HFFc6 (cell line): Measurements from ENCODE around the gene HEMK1. TPM values are rescaled to one million over a fixed set of nuclear protein-coding genes. Genes with fewer than 3 reads are reported as not detected.
A peak's percentile ranks its signal among the peaks of the same experiment; 100 is the strongest.

Experiments used
- DNase-seq: peaks from one replicate; pipeline ENCODE4 v3.0.0-alpha.2; 2018
- H3K27ac Mint-ChIP-seq: 2 replicates; pipeline ENCODE4 v1.8.0; 2020; ENCODE audit warnings: mild to moderate bottlenecking, mixed read lengths
- H3K27me3 Mint-ChIP-seq: 2 replicates; pipeline ENCODE4 v1.8.0; 2021; ENCODE audit warnings: mild to moderate bottlenecking, moderate library complexity, mixed read lengths; ENCODE audit not compliant: insufficient read depth
- H3K36me3 Mint-ChIP-seq: 2 replicates; pipeline ENCODE4 v1.8.0; 2021; ENCODE audit warnings: low read depth, mixed read lengths
- H3K4me1 Mint-ChIP-seq: 2 replicates; pipeline ENCODE4 v1.8.0; 2020; ENCODE audit warnings: low read depth, mixed read lengths
- H3K4me3 Mint-ChIP-seq: 2 replicates; pipeline ENCODE4 v1.8.0; 2020; ENCODE audit warnings: mild to moderate bottlenecking, moderate library complexity, mixed read lengths
- H3K9me3 Mint-ChIP-seq: 2 replicates; pipeline ENCODE4 v1.8.0; 2020; ENCODE audit warnings: mild to moderate bottlenecking, mixed read lengths
- CTCF ChIP-seq: fragments of 200-600 bp; sonication (generic); IDR thresholded peaks from 2 replicates; pipeline ENCODE4 v1.5.0; 2021; ENCODE audit warnings: antibody characterized with exemption, mild to moderate bottlenecking
- total RNA-seq, 6 experiments: library from RNA; stranded (reverse); fragmentation: NEBNext Ultra II Directional; extraction: Animal tissue kit (Norgen Biotek cat#: 25700); gene quantifications; 2 replicates in 1 of 6; 3 replicates in 5 of 6; pipeline ENCODE4 v1.2.3, GENCODE V29; 2021

The HEMK1 gene
- total RNA-seq, 6 experiments from 2014 or later = 17.9 to 20.7 (median 19.2) TPM

- Mint-ChIP-seq H3K27me3 (peaks cover 49% of the 10 kb centered on the region), H3K4me1 (peaks cover 5% of the 10 kb centered on the region; the same call in 1 of the 2 replicates), H3K27ac (no peak overlapping the region), H3K36me3 (no peaks in the 10 kb centered on the region), H3K9me3 (no peaks in the 10 kb centered on the region), H3K4me3 (no peak overlapping the region)
- DNase-seq = no peak
- no peak for TF ChIP-seq CTCF
These were observed 44.0 kb upstream of the HEMK1 start for GRCh38 chr3:50525191-50525910.

- peaks cover 45% of the 10 kb centered on the region for H3K27me3 Mint-ChIP-seq
- no peak for TF ChIP-seq CTCF
- no peak overlapping the region for H3K27ac Mint-ChIP-seq
- DNase-seq = peak; percentile 21
- H3K36me3 Mint-ChIP-seq = no peaks in the 10 kb centered on the region
- H3K4me3 Mint-ChIP-seq = no peak overlapping the region
- H3K4me1 Mint-ChIP-seq = peaks cover 5% of the 10 kb centered on the region; the same call in 1 of the 2 replicates
- no peaks in the 10 kb centered on the region for H3K9me3 Mint-ChIP-seq
These were observed 43.3 kb upstream of the HEMK1 start for GRCh38 chr3:50525987-50526386.

- DNase-seq = no peak
- Mint-ChIP-seq H3K27ac (no peak overlapping the region), H3K4me1 (peaks cover 16% of the 10 kb centered on the region), H3K4me3 (no peak overlapping the region), H3K27me3 (peaks cover 46% of the 10 kb centered on the region), H3K9me3 (no peaks in the 10 kb centered on the region), H3K36me3 (no peaks in the 10 kb centered on the region)
- no peak for TF ChIP-seq CTCF
These were observed 39.0 kb upstream of the HEMK1 start for GRCh38 chr3:50530001-50530970.

- Mint-ChIP-seq H3K4me1 (peaks cover 19% of the 10 kb centered on the region), H3K27me3 (peaks cover 48% of the 10 kb centered on the region), H3K27ac (no peak overlapping the region), H3K36me3 (no peaks in the 10 kb centered on the region), H3K4me3 (no peak overlapping the region), H3K9me3 (no peaks in the 10 kb centered on the region)
- no peak for TF ChIP-seq CTCF
- DNase-seq = no peak
These were observed 38.1 kb upstream of the HEMK1 start for GRCh38 chr3:50531201-50531600.

- TF ChIP-seq CTCF = peak; percentile 61
- Mint-ChIP-seq H3K36me3 (no peaks in the 10 kb centered on the region), H3K27me3 (peaks cover 48% of the 10 kb centered on the region), H3K4me3 (no peak overlapping the region), H3K9me3 (no peaks in the 10 kb centered on the region), H3K27ac (peak overlapping the region; percentile 46; the same call in 1 of the 2 replicates), H3K4me1 (peaks cover 19% of the 10 kb centered on the region)
- peak; percentile 40 for DNase-seq
These were observed 37.1 kb upstream of the HEMK1 start for GRCh38 chr3:50532062-50532705.
